Loucy (cell line): Measurements from ENCODE around the gene MAP7.
"Not testable (repeated sequence)": the region's sequence is repeated elsewhere in the genome, so short reads cannot be mapped to it uniquely, and the experiment has no call there.

Experiments
- H2AFZ ChIP-seq: fragments of 200-600 bp; sonication (generic); 2 replicates; pipeline ENCODE4 v1.6.0; 2016; ENCODE audit warnings: antibody characterized with exemption, mild to moderate bottlenecking, low read length, moderate library complexity
- H3F3A ChIP-seq: fragments of 200-600 bp; 2 replicates; pipeline ENCODE4 v1.6.0; 2016; ENCODE audit warnings: antibody characterized with exemption, low read depth, mild to moderate bottlenecking
- H3K27me3 ChIP-seq: fragments of 200-600 bp; sonication (generic); 2 replicates; pipeline ENCODE4 v1.6.1; 2014; ENCODE audit warnings: low read length, mild to moderate bottlenecking; ENCODE audit not compliant: insufficient read depth, poor library complexity, severe bottlenecking
- H3K36me3 ChIP-seq: fragments of 200-600 bp; sonication (generic); 2 replicates; pipeline ENCODE4 v1.6.1; 2016; ENCODE audit warnings: low read length; ENCODE audit not compliant: insufficient read depth
- H3K4me1 ChIP-seq: fragments of 200-600 bp; sonication (generic); 2 replicates; pipeline ENCODE4 v1.5.1; 2014; ENCODE audit warnings: low read length, mild to moderate bottlenecking; ENCODE audit not compliant: insufficient read depth, poor library complexity, severe bottlenecking
- H3K4me2 ChIP-seq: fragments of 200-600 bp; sonication (generic); 2 replicates; pipeline ENCODE4 v1.6.0; 2014; ENCODE audit warnings: antibody characterized with exemption, low read length, low read depth, mild to moderate bottlenecking; ENCODE audit not compliant: poor library complexity, severe bottlenecking
- H3K4me3 ChIP-seq: fragments of 200-600 bp; sonication (generic); 2 replicates; pipeline ENCODE4 v1.5.1; 2014; ENCODE audit warnings: low read length, mild to moderate bottlenecking, mixed read lengths; ENCODE audit not compliant: poor library complexity, severe bottlenecking
- H3K79me2 ChIP-seq: fragments of 200-600 bp; sonication (generic); 2 replicates; pipeline ENCODE4 v1.6.1; 2014; ENCODE audit warnings: low read length; ENCODE audit not compliant: insufficient read depth
- H3K9ac ChIP-seq: fragments of 200-600 bp; sonication (generic); 2 replicates; pipeline ENCODE4 v1.6.0; 2014; ENCODE audit warnings: mild to moderate bottlenecking, low read depth, low read length, moderate library complexity; ENCODE audit not compliant: poor library complexity, severe bottlenecking
- H3K9me2 ChIP-seq: fragments of 200-600 bp; sonication (generic); replicated peaks from 2 replicates; pipeline ENCODE4 v1.6.1; 2016; ENCODE audit warnings: low read depth, low read length, mixed read lengths
- H3K9me3 ChIP-seq: fragments of 200-600 bp; sonication (generic); 2 replicates; pipeline ENCODE4 v1.6.1; 2014; ENCODE audit warnings: mild to moderate bottlenecking, antibody characterized with exemption, low read length, low read depth; ENCODE audit not compliant: insufficient read depth
- H4K20me1 ChIP-seq: fragments of 200-600 bp; sonication (generic); 2 replicates; pipeline ENCODE4 v1.6.0; 2014; ENCODE audit warnings: antibody characterized with exemption, low read length, mild to moderate bottlenecking; ENCODE audit not compliant: insufficient read depth, poor library complexity, severe bottlenecking
- CTCF ChIP-seq: fragments of 200-600 bp; sonication (generic); conservative IDR thresholded peaks from 2 replicates; pipeline ENCODE4 v1.5.1; 2014; ENCODE audit warnings: mild to moderate bottlenecking, antibody characterized with exemption, low read length
- EZH2phosphoT487 ChIP-seq: fragments of 200-600 bp; IDR thresholded peaks from 2 replicates; pipeline ENCODE4 v1.6.1; 2018; ENCODE audit warnings: antibody characterized with exemption, mild to moderate bottlenecking, moderate library complexity, borderline replicate concordance

The MAP7 gene

GRCh38 chr6:136435101-136435500, 115.1 kb downstream of the MAP7 start:
- H3K4me2 ChIP-seq, result no peak overlapping the region
- TF ChIP-seq CTCF (no peak), EZH2phosphoT487 (no peak)
- H3K79me2 ChIP-seq, result no peaks in the 10 kb centered on the region
- H4K20me1 ChIP-seq, result no peaks in the 10 kb centered on the region
- no peak overlapping the region for H2AFZ ChIP-seq
- H3K4me3 ChIP-seq, result no peak overlapping the region
- H3K36me3 ChIP-seq, result no peaks in the 10 kb centered on the region
- no peaks in the 10 kb centered on the region for H3K4me1 ChIP-seq
- no peaks in the 10 kb centered on the region for H3K9me2 ChIP-seq
- no peaks in the 10 kb centered on the region for H3F3A ChIP-seq
- H3K9me3 ChIP-seq, result no peaks in the 10 kb centered on the region
- no peaks in the 10 kb centered on the region for H3K27me3 ChIP-seq
- no peak overlapping the region for H3K9ac ChIP-seq

- not testable (repeated sequence) for H2AFZ ChIP-seq, H3F3A ChIP-seq, H3K27me3 ChIP-seq, H4K20me1 ChIP-seq, H3K9ac ChIP-seq, H3K79me2 ChIP-seq, H3K36me3 ChIP-seq, H3K4me3 ChIP-seq, H3K9me3 ChIP-seq, H3K4me1 ChIP-seq, H3K4me2 ChIP-seq, H3K9me2 ChIP-seq
Observed at GRCh38 chr6:136431306-136431705, 118.9 kb downstream of the MAP7 start.

GRCh38 chr6:136429264-136430065, 120.8 kb downstream of the MAP7 start:
- H3K79me2 ChIP-seq, result no peaks in the 10 kb centered on the region
- no peaks in the 10 kb centered on the region for H3K36me3 ChIP-seq
- H3K27me3 ChIP-seq, result no peaks in the 10 kb centered on the region
- no peaks in the 10 kb centered on the region for H3F3A ChIP-seq
- no peak overlapping the region for H2AFZ ChIP-seq
- H3K4me2 ChIP-seq, result no peak overlapping the region
- no peaks in the 10 kb centered on the region for H3K9me3 ChIP-seq
- no peaks in the 10 kb centered on the region for H3K4me1 ChIP-seq
- H3K9me2 ChIP-seq, result no peaks in the 10 kb centered on the region
- TF ChIP-seq CTCF (no peak), EZH2phosphoT487 (no peak)
- H3K4me3 ChIP-seq, result no peak overlapping the region
- no peaks in the 10 kb centered on the region for H4K20me1 ChIP-seq
- H3K9ac ChIP-seq, result no peak overlapping the region

GRCh38 chr6:136427378-136427717, 122.9 kb downstream of the MAP7 start:
- Histone ChIP-seq H3K36me3 (no peaks in the 10 kb centered on the region), H4K20me1 (no peaks in the 10 kb centered on the region), H3K9me2 (no peaks in the 10 kb centered on the region)

More at GRCh38 chr6:136427378-136427717, 122.9 kb downstream of the MAP7 start:
- Histone ChIP-seq H3K4me1 (no peaks in the 10 kb centered on the region), H3K9me3 (no peaks in the 10 kb centered on the region), H3K4me3 (no peak overlapping the region), H3K4me2 (no peak overlapping the region), H3K79me2 (no peaks in the 10 kb centered on the region), H3K9ac (no peak overlapping the region), H3K27me3 (no peaks in the 10 kb centered on the region), H3F3A (no peaks in the 10 kb centered on the region), H2AFZ (no peak overlapping the region)
- TF ChIP-seq CTCF (no peak), EZH2phosphoT487 (no peak)
